NB4 (cell line): ENCODE results near the gene ZNF222.

Experiments
- DNase-seq: peaks from one replicate; pipeline ENCODE4 v3.0.0; 2010; ENCODE audit warnings: low read depth
- H3K4me3 ChIP-seq: one replicate; pipeline ENCODE4 v1.5.1; 2011; ENCODE audit warnings: mild to moderate bottlenecking, low read depth, low read length, moderate library complexity
- MYC ChIP-seq: IDR thresholded peaks from 2 replicates; pipeline ENCODE4 v1.6.1; 2011; ENCODE audit warnings: low read depth, low read length
- POLR2A ChIP-seq: IDR thresholded peaks from 2 replicates; pipeline ENCODE4 v1.6.1; 2011; ENCODE audit warnings: mild to moderate bottlenecking; ENCODE audit not compliant: insufficient read length; ENCODE audit errors: extremely low read depth
- TF ChIP-seq, protein P1 (sequence below): IDR thresholded peaks from 2 replicates; pipeline ENCODE4 v1.6.1; 2011; ENCODE audit warnings: low read depth, low read length
- TF ChIP-seq, protein P2 (sequence below): IDR thresholded peaks from one replicate; pipeline ENCODE4 v1.5.1; 2012; ENCODE audit warnings: low read depth, low read length

Gene ZNF222

DNA sequence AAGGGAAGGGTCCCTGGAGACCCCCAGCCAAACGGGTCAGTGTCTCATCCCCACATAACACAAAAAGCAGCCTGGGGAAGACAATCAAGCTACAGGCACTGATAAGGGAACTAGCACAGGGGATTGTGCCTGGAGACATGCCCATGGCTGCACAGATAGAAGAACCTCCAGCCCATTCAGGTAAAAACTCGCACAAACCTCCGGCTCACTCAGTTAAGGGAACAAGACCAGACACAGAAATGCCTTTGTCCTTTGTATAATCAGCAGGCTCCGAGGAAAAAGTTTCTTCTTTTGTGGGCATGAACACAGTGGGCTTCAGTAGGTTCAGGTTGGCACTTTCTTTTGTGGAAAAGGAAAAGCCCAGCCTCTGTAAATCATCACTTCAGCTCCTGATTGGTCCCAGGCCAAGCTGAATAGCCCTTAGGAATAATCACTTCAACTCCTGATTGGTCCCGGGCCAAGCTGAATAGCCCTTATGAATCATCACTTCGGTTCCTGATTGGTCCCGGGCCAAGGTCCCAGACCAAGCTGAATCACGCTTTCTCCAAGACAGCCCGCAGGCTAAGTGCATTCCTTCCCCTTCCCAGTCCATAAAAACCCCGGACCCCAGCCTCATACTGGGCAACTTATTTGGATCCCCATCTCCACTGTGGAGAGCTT lies 27.4 kb upstream of the ZNF222 start:
- no peak for DNase-seq
- TF ChIP-seq MYC (no peak), POLR2A (no peak)
- TF ChIP-seq, protein P1, sequence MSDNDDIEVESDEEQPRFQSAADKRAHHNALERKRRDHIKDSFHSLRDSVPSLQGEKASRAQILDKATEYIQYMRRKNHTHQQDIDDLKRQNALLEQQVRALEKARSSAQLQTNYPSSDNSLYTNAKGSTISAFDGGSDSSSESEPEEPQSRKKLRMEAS = no peak
- TF ChIP-seq, protein P2, sequence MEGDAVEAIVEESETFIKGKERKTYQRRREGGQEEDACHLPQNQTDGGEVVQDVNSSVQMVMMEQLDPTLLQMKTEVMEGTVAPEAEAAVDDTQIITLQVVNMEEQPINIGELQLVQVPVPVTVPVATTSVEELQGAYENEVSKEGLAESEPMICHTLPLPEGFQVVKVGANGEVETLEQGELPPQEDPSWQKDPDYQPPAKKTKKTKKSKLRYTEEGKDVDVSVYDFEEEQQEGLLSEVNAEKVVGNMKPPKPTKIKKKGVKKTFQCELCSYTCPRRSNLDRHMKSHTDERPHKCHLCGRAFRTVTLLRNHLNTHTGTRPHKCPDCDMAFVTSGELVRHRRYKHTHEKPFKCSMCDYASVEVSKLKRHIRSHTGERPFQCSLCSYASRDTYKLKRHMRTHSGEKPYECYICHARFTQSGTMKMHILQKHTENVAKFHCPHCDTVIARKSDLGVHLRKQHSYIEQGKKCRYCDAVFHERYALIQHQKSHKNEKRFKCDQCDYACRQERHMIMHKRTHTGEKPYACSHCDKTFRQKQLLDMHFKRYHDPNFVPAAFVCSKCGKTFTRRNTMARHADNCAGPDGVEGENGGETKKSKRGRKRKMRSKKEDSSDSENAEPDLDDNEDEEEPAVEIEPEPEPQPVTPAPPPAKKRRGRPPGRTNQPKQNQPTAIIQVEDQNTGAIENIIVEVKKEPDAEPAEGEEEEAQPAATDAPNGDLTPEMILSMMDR = no peak
- H3K4me3 ChIP-seq = no peak overlapping the region

DNA sequence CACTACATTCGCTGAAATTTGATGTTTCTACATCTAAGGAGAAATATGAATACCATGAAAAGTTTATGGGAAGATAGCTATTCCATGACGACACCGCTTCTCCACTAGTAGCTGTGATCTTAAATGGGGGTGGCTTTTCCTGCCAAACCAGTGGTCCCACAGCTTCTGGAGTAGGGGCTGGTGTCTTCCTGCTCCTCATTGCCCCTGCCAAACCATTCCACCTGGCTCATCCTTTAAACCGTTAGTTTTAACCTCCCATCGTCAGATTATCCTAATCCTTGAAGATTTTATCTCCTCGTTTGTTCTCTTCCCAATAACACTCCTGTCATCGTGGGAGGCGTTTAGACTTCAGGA lies 23.0 kb upstream of the ZNF222 start:
- DNase-seq = no peak
- peak overlapping the region; percentile 86 for H3K4me3 ChIP-seq
- TF ChIP-seq, protein P1 = no peak
- TF ChIP-seq POLR2A = no peak
- TF ChIP-seq, protein P2 = no peak

DNA sequence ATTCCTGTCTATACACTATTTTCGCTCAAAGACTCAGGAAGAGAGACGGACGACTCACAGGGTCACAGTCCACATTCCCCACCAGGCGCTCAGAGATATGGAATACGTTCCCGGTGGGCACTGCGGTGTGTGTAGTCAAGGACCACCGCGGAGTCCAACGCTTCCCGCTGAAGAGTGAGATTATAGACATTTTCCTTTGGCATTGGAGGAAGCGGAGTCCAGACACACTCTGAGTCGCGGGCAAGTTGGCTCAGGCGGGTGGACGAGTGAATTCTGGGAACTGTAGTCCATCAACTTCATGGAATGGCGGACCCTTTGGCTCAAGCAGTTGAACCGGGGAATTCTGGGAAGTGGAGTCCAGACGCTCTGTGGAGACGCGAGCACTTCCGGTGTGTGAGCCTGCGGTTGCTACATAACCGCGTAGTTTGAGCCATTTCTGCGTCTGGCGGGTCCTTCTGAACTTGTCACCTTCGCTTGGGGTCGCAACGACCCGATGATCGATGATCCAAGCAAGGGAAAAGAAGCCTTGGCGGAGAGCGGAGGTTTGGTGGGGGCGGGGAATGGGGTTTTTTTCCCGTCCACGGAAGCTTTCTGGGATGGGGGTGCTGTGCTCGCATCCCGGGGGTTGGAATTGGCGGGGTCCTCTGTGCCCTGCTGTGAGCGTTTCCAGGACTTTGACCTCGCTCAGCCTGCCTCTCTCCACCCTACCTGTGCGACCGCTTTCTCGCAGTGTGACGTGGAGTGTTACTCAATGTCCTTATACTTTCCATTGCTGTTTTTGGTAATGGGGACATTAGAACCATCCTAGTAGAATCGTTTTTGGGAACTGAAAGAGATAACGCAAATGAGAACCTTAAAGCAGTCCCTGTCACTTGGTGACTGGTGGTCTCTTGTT lies 22.4 kb upstream of the ZNF222 start, which contains the start of gene ZNF230:
Gene ZNF230 (plus strand): TSS at position 392 of the 895 bp plus-strand sequence. CDS start 4,122 bp downstream, outside the sequence.
- peak; percentile 95 for DNase-seq
- no peak for TF ChIP-seq MYC
- TF ChIP-seq, protein P2 = no peak
- no peak for TF ChIP-seq POLR2A
- TF ChIP-seq, protein P1 = no peak
- peak within 1 kb of the TSS; percentile 86 for H3K4me3 ChIP-seq

DNA sequence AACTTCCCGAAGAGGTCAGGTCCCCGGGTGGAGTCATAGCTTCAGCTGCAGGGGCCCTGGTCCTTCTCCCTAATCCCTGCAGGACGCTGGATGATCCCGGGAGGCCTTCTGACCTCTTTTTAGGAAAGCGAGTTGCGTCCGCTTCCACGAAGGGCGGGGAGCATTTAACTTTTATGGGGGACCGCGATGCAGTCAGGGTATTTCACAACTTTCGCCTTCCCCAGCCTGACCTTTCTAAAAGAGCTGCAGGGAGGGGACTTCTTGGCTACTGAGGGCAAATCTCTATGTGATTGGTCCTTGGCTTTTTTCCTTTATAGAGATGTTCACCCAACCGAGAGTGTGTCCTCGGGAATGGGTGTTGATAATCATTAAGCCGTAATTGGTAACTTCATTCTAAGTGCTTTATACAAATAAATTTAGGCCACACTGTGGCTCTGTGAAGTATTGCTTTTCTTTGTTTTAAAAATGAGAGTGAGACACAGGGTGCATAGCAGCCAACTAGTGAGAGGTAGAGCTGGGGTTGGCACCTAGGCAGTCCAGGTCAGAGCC lies 21.6 kb upstream of the ZNF222 start:
- DNase-seq = peak; percentile 66
- peak overlapping the region; percentile 86 for H3K4me3 ChIP-seq
- TF ChIP-seq, protein P2 = no peak
- TF ChIP-seq POLR2A = no peak
- no peak for TF ChIP-seq MYC
- TF ChIP-seq, protein P1 = no peak

DNA sequence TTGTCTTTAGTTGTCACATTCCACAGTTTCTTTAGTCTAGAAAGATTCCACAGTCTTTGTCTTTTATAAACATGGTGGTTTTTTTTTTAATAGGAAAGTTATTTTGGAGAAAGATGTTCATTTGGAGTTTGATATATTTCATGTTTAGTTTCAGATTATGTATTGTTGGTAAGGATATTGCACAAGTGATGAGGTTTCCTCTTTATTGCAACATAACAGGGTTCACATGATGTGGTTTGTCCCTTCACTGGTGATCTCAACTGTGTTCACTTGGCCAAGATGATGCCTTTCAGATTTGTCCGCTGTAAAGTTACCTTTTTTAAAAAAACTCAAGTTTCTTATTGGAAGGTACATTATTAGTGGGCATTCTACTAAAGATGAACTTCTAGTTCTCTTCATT lies 19.2 kb upstream of the ZNF222 start:
- TF ChIP-seq POLR2A = no peak
- TF ChIP-seq, protein P2 = no peak
- no peak for TF ChIP-seq MYC
- TF ChIP-seq, protein P1 = no peak
- peak; percentile 73 for DNase-seq
- H3K4me3 ChIP-seq = no peak overlapping the region
